Skeletal muscle satellite cell (primary cell): ENCODE results near the gene SHISA3.
"Not testable (repeated sequence)": the region's sequence is repeated elsewhere in the genome, so short reads cannot be mapped to it uniquely, and the experiment has no call there.

Experiments
- H3K27me3 ChIP-seq: 2 replicates; pipeline ENCODE4 v1.7.0; 2013; ENCODE audit warnings: low read length; ENCODE audit not compliant: control insufficient read depth, insufficient read depth
- H3K36me3 ChIP-seq: 2 replicates; pipeline ENCODE4 v1.7.0; 2013; ENCODE audit warnings: mild to moderate bottlenecking, control low read depth, low read length; ENCODE audit not compliant: insufficient read depth
- H3K4me1 ChIP-seq: 2 replicates; pipeline ENCODE4 v1.7.0; 2013; ENCODE audit warnings: low read length; ENCODE audit not compliant: control insufficient read depth, insufficient read depth
- H3K4me2 ChIP-seq: 2 replicates; pipeline ENCODE4 v1.7.0; 2013; ENCODE audit warnings: mild to moderate bottlenecking, low read length
- H3K4me3 ChIP-seq: 2 replicates; pipeline ENCODE4 v1.7.0; 2013; ENCODE audit warnings: low read length
- H3K9ac ChIP-seq: 2 replicates; pipeline ENCODE4 v1.7.0; 2013; ENCODE audit warnings: mild to moderate bottlenecking, low read depth, low read length, moderate library complexity
- H3K9me3 ChIP-seq: replicated peaks from 2 replicates; pipeline ENCODE4 v1.7.0; 2013; ENCODE audit warnings: mild to moderate bottlenecking, control low read depth, low read length

Gene SHISA3

GRCh38 chr4:42364266-42365053 is 32.8 kb upstream of the SHISA3 start:
- Histone ChIP-seq H3K9ac (no peak overlapping the region), H3K27me3 (no peaks in the 10 kb centered on the region), H3K4me3 (no peak overlapping the region), H3K4me1 (no peaks in the 10 kb centered on the region), H3K9me3 (no peaks in the 10 kb centered on the region), H3K36me3 (no peaks in the 10 kb centered on the region), H3K4me2 (no peak overlapping the region)

- H3K4me3 ChIP-seq, result no peak overlapping the region
- H3K27me3 ChIP-seq, result no peaks in the 10 kb centered on the region
- H3K9me3 ChIP-seq, result no peaks in the 10 kb centered on the region
- no peak overlapping the region for H3K9ac ChIP-seq
- H3K36me3 ChIP-seq, result no peaks in the 10 kb centered on the region
- no peaks in the 10 kb centered on the region for H3K4me1 ChIP-seq
- H3K4me2 ChIP-seq, result no peak overlapping the region
These were observed 30.3 kb upstream of the SHISA3 start for GRCh38 chr4:42366959-42367358.

GRCh38 chr4:42369489-42369888 is 27.8 kb upstream of the SHISA3 start:
- Histone ChIP-seq H3K9me3 (no peaks in the 10 kb centered on the region), H3K36me3 (no peaks in the 10 kb centered on the region), H3K27me3 (no peaks in the 10 kb centered on the region), H3K4me1 (no peaks in the 10 kb centered on the region), H3K9ac (no peak overlapping the region), H3K4me2 (no peak overlapping the region), H3K4me3 (no peak overlapping the region)

- no peaks in the 10 kb centered on the region for H3K36me3 ChIP-seq
- H3K4me3 ChIP-seq, result no peak overlapping the region
- H3K4me2 ChIP-seq, result no peak overlapping the region
- no peaks in the 10 kb centered on the region for H3K4me1 ChIP-seq
- H3K9me3 ChIP-seq, result no peaks in the 10 kb centered on the region
- no peak overlapping the region for H3K9ac ChIP-seq
- no peaks in the 10 kb centered on the region for H3K27me3 ChIP-seq
These were observed 25.7 kb upstream of the SHISA3 start for GRCh38 chr4:42371305-42372252.

- H3K36me3 ChIP-seq, H3K4me2 ChIP-seq, H3K4me3 ChIP-seq, H3K9ac ChIP-seq, H3K27me3 ChIP-seq, H3K9me3 ChIP-seq, H3K4me1 ChIP-seq: not testable (repeated sequence)
These were observed 25.0 kb upstream of the SHISA3 start for GRCh38 chr4:42372303-42372702.

GRCh38 chr4:42377497-42377896 is 19.8 kb upstream of the SHISA3 start:
- Histone ChIP-seq H3K9me3 (no peaks in the 10 kb centered on the region), H3K9ac (no peak overlapping the region), H3K4me2 (no peak overlapping the region), H3K4me3 (no peak overlapping the region), H3K4me1 (no peaks in the 10 kb centered on the region), H3K27me3 (no peaks in the 10 kb centered on the region), H3K36me3 (no peaks in the 10 kb centered on the region)

GRCh38 chr4:42381666-42382065 is 15.6 kb upstream of the SHISA3 start:
- Histone ChIP-seq H3K4me3 (no peak overlapping the region), H3K27me3 (no peaks in the 10 kb centered on the region), H3K9ac (no peak overlapping the region), H3K4me2 (no peak overlapping the region), H3K4me1 (no peaks in the 10 kb centered on the region), H3K9me3 (no peaks in the 10 kb centered on the region), H3K36me3 (no peaks in the 10 kb centered on the region)

- no peak overlapping the region for H3K9ac ChIP-seq
- H3K4me1 ChIP-seq, result no peaks in the 10 kb centered on the region
- H3K36me3 ChIP-seq, result no peaks in the 10 kb centered on the region
- H3K9me3 ChIP-seq, result no peaks in the 10 kb centered on the region
- H3K27me3 ChIP-seq, result no peaks in the 10 kb centered on the region
- no peak overlapping the region for H3K4me3 ChIP-seq
- no peak overlapping the region for H3K4me2 ChIP-seq
These were observed 11.8 kb upstream of the SHISA3 start for GRCh38 chr4:42385516-42385915.

- Histone ChIP-seq H3K36me3 (no peaks in the 10 kb centered on the region), H3K9ac (no peak overlapping the region), H3K4me1 (no peaks in the 10 kb centered on the region), H3K4me3 (no peak overlapping the region), H3K27me3 (peaks cover 12% of the 10 kb centered on the region), H3K4me2 (no peak overlapping the region), H3K9me3 (no peaks in the 10 kb centered on the region)
These were observed 6.5 kb upstream of the SHISA3 start for GRCh38 chr4:42390622-42391354.

- Histone ChIP-seq H3K36me3 (no peaks in the 10 kb centered on the region), H3K4me1 (no peaks in the 10 kb centered on the region), H3K9me3 (no peaks in the 10 kb centered on the region), H3K4me2 (no peak overlapping the region), H3K9ac (no peak overlapping the region), H3K27me3 (peaks cover 17% of the 10 kb centered on the region), H3K4me3 (no peak overlapping the region)
These were observed 6.0 kb upstream of the SHISA3 start for GRCh38 chr4:42391355-42391664.

- Histone ChIP-seq H3K4me1 (no peaks in the 10 kb centered on the region), H3K4me2 (no peak overlapping the region), H3K9me3 (no peaks in the 10 kb centered on the region), H3K36me3 (no peaks in the 10 kb centered on the region), H3K9ac (no peak overlapping the region), H3K4me3 (no peak overlapping the region), H3K27me3 (peaks cover 24% of the 10 kb centered on the region)
These were observed 5.3 kb upstream of the SHISA3 start for GRCh38 chr4:42391981-42392380.
